Activated CD4-positive, alpha-beta T cell treated with anti-CD3 and anti-CD28 coated beads for 4 hours (primary cell): Measurements from ENCODE around the gene SERTAD3.
"Not testable (repeated sequence)": the region's sequence is repeated elsewhere in the genome, so short reads cannot be mapped to it uniquely, and the experiment has no call there.

ENCODE experiments used
- DNase-seq, 2 donors: peaks; one replicate each; pipeline ENCODE4 v3.0.0-alpha.2; 2020

The SERTAD3 gene

GRCh38 chr19:40444000-40444824 lies at the start of gene SERTAD3:
SERTAD3 (minus strand) TSS chr19:40444335; CDS start chr19:40442080, 2,255 bp downstream.
- peak; percentile 96 to 98 for DNase-seq

DNA sequence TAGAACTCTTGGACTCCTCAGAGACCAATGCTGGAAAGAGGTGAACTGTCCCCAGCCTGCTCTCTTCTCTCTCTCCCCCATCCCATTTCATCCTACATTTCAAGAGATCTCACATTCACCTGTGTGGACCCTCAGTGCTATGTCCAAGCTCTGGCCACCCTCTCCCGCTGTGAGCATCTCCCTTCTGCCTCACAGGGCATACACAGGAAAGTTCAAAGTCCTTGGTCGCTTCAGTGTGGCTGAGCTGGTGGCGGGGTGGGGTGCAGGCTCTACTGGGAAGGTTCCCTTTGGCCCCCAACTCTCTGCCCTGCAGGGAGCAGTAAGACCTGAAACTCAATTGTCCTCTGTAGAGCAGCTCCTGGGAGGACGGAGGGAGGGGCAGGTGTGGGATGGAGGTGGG lies 49.6 kb upstream of the SERTAD3 start:
- no peak for DNase-seq

GRCh38 chr19:40492274-40492673 lies 48.1 kb upstream of the SERTAD3 start:
- DNase-seq = no peak

DNA sequence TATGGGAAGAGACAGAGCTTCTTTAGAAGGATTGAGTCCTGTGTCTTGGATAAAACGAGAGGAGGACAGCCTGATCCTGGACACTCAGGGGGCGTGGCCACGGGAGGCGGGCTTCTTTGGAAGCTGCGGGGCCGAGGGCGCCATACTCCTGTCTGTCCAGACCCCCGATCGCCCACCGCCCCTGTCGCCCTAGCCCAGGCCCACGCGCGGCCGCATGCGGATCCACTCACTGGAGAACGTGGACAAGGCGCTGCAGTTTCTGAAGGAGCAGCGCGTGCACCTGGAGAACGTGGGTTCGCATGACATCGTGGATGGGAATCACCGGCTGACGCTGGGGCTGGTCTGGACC lies 45.7 kb upstream of the SERTAD3 start:
- DNase-seq = no peak

DNA sequence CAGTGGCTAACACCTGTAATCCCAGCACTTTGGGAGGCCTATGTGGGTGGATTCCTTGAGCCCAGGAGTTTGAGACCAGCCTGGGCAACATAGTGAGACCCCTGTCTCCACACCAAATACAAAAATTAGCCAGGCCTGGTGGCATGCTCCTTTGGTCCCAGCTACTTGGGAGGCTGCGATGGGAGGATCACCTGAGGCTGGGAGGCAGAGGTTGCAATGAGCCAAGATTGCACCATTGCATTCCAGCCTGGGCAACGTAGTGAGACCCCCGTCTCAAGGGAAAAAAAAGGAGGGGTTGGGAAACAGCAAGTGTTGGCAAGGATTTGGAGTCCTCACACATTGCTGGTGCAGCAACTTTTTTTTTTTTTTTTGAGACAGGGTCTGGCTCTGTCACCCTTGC lies 41.9 kb upstream of the SERTAD3 start:
- no peak for DNase-seq

- not testable (repeated sequence) for DNase-seq
These were observed 31.9 kb upstream of the SERTAD3 start for GRCh38 chr19:40475878-40476644.

- no peak for DNase-seq
These were observed 30.6 kb upstream of the SERTAD3 start for GRCh38 chr19:40474737-40475136.

- DNase-seq = no peak
These were observed 28.4 kb upstream of the SERTAD3 start for GRCh38 chr19:40472516-40472915.

- DNase-seq = no peak
These were observed 27.0 kb upstream of the SERTAD3 start for GRCh38 chr19:40471111-40471510.

DNA sequence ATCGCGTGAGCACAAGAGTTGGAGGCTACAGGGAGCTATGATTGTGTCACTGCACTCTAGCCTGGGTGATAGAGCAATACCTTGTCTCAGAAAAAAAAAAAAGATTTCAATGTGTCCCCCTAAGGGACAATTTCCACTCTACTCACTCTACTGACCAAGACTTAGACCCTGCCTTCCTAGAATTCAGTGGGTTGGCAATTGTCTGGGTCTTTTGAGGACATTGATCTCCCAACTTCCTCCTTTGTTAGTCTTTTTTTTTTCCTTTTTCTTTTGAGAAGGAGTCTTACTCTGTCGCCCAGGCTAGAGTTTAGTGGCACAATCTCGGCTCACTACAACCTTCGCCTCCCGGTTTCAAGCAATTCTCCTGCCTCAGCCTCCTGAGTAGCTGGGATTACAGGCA lies 24.9 kb upstream of the SERTAD3 start:
- DNase-seq = no peak

DNA sequence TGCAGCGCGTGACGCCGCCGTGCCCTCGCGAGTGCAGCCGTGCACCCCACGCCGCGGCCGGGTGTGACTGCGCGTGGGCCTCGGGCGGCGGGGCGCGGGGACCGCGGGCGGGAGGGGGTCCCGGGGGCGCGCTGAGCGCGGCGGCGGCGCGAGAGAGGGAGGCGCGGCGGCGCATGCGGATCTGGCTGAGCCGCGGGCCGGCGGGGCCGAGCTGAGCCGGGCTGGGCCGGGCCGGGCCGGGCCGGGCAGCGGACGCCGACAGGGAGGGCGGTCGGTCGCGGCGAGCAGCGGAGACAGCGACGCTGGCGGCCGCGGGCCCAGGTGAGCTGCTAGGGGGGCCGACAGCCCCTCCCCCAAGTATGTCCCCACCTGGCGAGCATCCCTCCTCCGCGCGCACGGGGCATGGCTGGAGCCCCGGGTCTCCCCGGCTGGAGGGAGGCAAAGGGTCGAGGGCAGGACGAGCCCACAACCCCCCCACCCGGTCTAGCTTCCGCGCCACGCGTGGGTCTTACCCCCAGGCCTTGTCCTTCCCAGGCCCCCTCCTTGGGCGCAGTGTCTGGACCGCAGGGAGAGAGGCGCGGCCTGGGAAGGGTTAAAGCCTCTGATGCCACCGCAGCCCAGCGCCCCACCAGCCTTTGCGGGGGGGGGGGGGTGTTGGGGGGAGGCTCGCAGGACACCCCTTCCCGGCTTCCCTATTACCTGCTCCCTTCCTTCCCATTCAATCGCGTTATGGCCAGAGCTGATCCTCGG lies 23.0 kb upstream of the SERTAD3 start, which contains the start of gene SPTBN4:
TSS of gene SPTBN4 (plus strand) at position 17 of the 750 bp plus-strand sequence. CDS start 5,621 bp downstream, outside the sequence.
- DNase-seq = peak in 1 of 2 donors; percentile 7

- DNase-seq = peak; percentile 75 to 82
These were observed 22.3 kb upstream of the SERTAD3 start for GRCh38 chr19:40466219-40466984.

- DNase-seq = peak; percentile 99 to 100
These were observed 21.6 kb upstream of the SERTAD3 start, which contains the start of gene BLVRB for GRCh38 chr19:40465557-40466218. BLVRB (minus strand) TSS chr19:40465745; CDS start chr19:40465688, 57 bp downstream.

DNA sequence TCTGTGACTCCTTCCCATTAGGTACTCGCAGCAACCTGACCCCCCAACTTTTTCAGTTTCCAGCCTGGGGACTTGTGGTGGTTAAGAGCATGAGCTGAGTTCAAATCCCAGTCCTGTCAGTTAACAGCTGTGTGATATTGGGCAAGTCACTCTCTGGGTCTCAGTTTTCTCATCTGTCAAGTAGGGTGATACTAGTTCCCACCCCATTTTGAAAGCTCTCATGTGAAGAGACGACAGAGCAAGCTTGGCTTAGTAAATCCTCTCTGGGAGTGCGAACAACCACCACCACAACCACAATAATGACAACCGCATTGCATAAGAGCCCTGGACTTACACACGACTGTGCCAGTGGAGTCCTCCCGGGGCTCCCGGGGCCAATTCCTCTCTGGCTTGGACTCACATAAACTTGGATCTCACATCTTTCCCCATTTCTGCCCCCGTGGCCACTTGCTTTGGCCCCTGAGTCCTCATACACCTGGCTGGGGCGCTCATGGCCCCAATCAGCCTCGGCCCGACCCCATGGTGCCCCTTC lies 21.0 kb upstream of the SERTAD3 start:
- no peak for DNase-seq

DNA sequence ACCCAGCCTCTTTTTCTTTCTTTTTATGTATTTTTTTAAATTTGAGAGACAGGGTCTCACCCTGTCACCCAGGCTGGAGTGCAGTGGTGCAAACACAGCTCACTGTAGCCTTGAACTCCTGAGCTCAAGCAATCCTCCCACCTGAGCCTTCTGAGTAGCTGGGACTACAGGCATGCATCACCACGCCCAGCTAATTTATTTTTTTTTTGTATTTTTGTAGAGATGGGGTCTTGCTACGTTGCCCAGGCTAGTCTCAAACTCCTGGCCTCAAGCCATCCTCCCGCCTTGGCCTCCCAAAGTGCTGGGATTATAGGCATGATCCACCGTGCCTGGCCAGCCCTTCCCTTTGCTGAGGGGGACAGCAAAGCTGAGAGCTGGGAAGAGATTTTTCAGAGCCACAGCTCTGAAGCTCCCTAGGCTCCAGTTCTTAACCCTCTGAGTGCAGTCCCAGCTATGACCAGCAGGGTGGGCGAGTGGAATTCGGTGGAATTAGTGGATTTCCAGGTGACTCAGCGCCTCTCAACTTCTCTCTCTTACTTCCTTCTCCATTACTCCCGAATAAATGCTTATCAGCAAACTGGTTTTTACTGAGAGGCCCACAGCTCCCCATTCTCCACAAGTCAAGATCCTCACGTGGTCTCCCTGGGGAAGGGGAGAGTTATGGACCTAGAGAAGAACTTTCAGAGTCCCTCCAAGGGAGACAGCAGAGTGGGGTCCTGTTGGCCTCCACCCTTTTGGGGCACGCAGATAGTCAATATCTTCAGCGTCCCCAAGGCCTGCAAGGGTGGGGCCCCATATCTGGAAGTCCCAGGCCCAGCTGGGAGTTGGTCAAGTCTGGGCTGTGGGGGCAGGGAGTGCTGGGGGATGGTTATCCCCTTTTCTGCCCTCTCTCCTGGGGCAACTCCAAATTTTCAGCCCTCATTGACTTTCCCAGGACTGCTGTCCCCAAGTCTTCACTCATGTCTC lies 20.2 kb upstream of the SERTAD3 start:
- peak; percentile 69 to 85 for DNase-seq

DNA sequence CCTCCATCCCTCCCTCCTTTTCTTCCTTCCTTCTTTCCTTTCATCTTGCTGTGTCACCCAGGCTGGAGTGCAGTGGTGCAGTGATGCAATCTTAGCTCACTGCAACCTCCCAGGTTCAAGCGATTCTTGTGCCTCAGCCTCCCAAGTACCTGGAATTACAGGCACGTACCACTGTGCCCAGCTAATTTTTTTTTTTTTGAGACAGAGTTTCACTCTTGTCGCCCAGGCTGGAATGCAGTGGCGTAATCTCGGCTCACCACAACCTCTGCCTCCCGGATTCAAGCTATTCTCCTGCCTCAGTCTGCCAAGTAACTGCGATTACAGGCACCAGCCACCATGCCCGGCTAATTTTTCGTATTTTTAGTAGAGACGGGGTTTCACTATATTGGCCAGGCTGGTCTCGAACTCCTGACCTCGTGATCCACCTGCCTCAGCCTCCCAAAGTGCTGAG lies 19.5 kb upstream of the SERTAD3 start:
- not testable (repeated sequence) for DNase-seq

DNA sequence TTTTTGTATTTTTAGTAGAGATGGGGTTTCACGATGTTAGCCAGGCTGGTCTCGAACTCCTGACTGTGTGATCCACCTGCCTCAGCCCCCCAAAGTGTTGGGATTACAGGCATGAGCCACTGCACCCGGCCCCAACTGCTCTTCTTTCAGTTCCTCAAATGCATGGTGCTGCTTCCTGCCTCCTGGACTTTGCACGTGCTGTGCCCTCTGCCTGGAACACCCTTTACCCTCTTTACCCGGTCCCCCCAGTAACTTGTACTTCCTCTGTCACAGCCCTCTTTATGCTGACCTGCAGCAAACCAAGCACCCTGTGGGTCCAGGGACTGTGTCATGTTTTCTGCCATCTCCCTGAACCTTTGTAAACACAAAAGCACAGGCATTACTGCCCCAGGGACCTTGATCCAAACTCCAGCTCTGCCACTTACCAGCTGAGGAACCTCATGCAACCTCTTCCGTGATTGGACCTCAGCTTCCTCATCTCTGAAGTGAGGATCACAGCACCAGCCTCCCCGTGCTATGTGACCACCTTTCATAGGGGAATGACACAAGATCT lies 17.6 kb upstream of the SERTAD3 start:
- DNase-seq = no peak

GRCh38 chr19:40460185-40460584 lies 16.1 kb upstream of the SERTAD3 start:
- no peak for DNase-seq

DNA sequence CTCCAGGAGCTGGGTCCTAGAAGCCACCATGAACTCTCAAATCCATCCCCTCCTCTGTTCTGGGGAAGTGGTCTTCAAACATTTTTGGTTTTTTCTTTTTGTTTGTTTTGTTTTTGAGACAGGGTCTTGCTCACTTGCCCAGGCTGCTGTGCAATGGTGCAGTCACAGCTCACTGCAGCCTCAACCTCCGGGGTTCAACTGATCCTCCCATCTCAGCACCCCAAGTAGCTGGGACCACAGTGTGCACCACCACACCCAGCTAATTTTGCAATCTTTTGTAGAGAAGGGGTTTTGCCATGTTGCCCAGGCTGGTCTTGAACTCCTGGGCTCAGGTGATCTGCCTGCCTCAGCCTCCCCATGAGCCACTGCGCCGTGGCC lies 14.5 kb upstream of the SERTAD3 start:
- DNase-seq = no peak
